K562 (cell line): ENCODE data around the gene FOXK2. TPM values are rescaled to one million over a fixed set of nuclear protein-coding genes. Genes with fewer than 3 reads are reported as not detected.
"Not testable (repeated sequence)": the region's sequence is repeated elsewhere in the genome, so short reads cannot be mapped to it uniquely, and the experiment has no call there.

Experiments
- ATAC-seq: fragments of 200-7000 bp; cut with Tn5 transposase; 3 replicates; pipeline ENCODE4 v1.9.1; 2020; ENCODE audit warnings: moderate library complexity
- BruUV-seq: library from RNA; stranded (reverse); fragments of 400-500 nt; replicated peaks from 2 replicates; lab custom pipeline; 2021; lab: Mats Ljungman, UMichigan
- CTCF ChIA-PET: fragments of 300-600 bp; formaldehyde crosslinking; extraction: SDS; loops from one replicate; lab custom pipeline; 2021; ENCODE audit warnings: low intra/inter-chr PET ratio; lab: Yijun Ruan, JAX
- POLR2A ChIA-PET: fragments of 300-600, 350-650 bp; sonication (Branson Sonifier 250); formaldehyde crosslinking; extraction: SDS; loops from one replicate; lab custom pipeline; 2021; ENCODE audit warnings: antibody characterized with exemption, inconsistent platforms; lab: Yijun Ruan, JAX
- DNase-seq, 4 experiments: peaks; one replicate each; pipeline versions ENCODE4 v3.0.0 to v3.0.0-alpha.2; 2011 to 2018; ENCODE audit warnings: low spot score in 3 of 4, mixed read lengths in 3 of 4; ENCODE audit errors: extremely low read depth in 1 of 4
- FAIRE-seq: peaks from 2 replicates; lab custom pipeline; 2011; peaks lifted over from hg19 to GRCh38; lab: Jason Lieb, UNC
- H2AFZ ChIP-seq: 2 replicates; pipeline ENCODE4 v1.6.0; 2011; ENCODE audit warnings: low read depth, low read length, control low read depth, inconsistent platforms
- H3K27ac ChIP-seq: fragments of 200-600 bp; 3 replicates; pipeline ENCODE4 v1.8.0; 2011; ENCODE audit warnings: low read depth, mild to moderate bottlenecking, control low read depth, inconsistent platforms, low read length, moderate library complexity, mixed read lengths; ENCODE audit errors: extremely low read depth
- H3K27me3 ChIP-seq, 2 experiments: fragments of 300-600 bp in 1 of 2; 2 replicates in 1 of 2; 3 replicates in 1 of 2; pipeline versions ENCODE4 v1.6.0 to v1.8.0; 2011; ENCODE audit warnings: inconsistent platforms in 2 of 2, low read length in 2 of 2, mild to moderate bottlenecking in 1 of 2, mixed read lengths in 1 of 2, moderate library complexity in 1 of 2; ENCODE audit not compliant: control insufficient read depth in 2 of 2, insufficient read depth in 2 of 2
- H3K36me3 ChIP-seq: fragments of 300-600 bp; 3 replicates; pipeline ENCODE4 v1.8.0; 2011; ENCODE audit warnings: mild to moderate bottlenecking, low read length, inconsistent platforms; ENCODE audit not compliant: control insufficient read depth, insufficient read depth
- H3K4me1 ChIP-seq, 2 experiments: fragments of 200-600 bp in 1 of 2; replicated peaks in 1 of 2; 2 replicates in 1 of 2; 3 replicates in 1 of 2; pipeline versions ENCODE4 v1.5.1 to v1.8.0; 2011; ENCODE audit warnings: inconsistent platforms in 2 of 2, low read length in 2 of 2, mild to moderate bottlenecking in 1 of 2, mixed read lengths in 1 of 2, moderate library complexity in 1 of 2; ENCODE audit not compliant: control insufficient read depth in 2 of 2, insufficient read depth in 2 of 2
- H3K4me2 ChIP-seq: 2 replicates; pipeline ENCODE4 v1.6.1; 2011; ENCODE audit warnings: low read length, control low read depth, inconsistent platforms, mixed read lengths; ENCODE audit not compliant: insufficient read depth
- H3K4me3 ChIP-seq: fragments of 200-600 bp; sonication (generic), shearing (Covaris generic); 2 replicates; pipeline ENCODE4 v1.5.1; 2016; ENCODE audit warnings: control low read depth, inconsistent platforms
- H3K79me2 ChIP-seq: fragments of 200-600 bp; 3 replicates; pipeline ENCODE4 v1.8.0; 2011; ENCODE audit warnings: low read length, inconsistent platforms; ENCODE audit not compliant: control insufficient read depth, insufficient read depth
- H3K9ac ChIP-seq, 2 experiments: 2 replicates each; pipeline versions ENCODE4 v1.6.0 to v1.6.1; 2011; ENCODE audit warnings: low read depth in 2 of 2, low read length in 2 of 2, control low read depth in 1 of 2, inconsistent platforms in 1 of 2, mild to moderate bottlenecking in 1 of 2, mixed read lengths in 1 of 2; ENCODE audit not compliant: insufficient read depth in 1 of 2
- H3K9me1 ChIP-seq: one replicate; pipeline ENCODE4 v1.6.0; 2011; ENCODE audit warnings: inconsistent platforms, mild to moderate bottlenecking, low read length, moderate library complexity; ENCODE audit not compliant: control insufficient read depth, insufficient read depth
- H3K9me3 ChIP-seq: replicated peaks from 2 replicates; pipeline ENCODE4 v1.5.1; 2011; ENCODE audit warnings: low read depth, low read length, inconsistent platforms; ENCODE audit not compliant: control insufficient read depth, insufficient read depth
- H4K20me1 ChIP-seq: replicated peaks from 2 replicates; pipeline ENCODE4 v1.6.1; 2011; ENCODE audit warnings: low read length, inconsistent platforms, mixed read lengths; ENCODE audit not compliant: control insufficient read depth, insufficient read depth
- ARNT ChIP-seq, 2 experiments: fragments of 450-650 bp; IDR thresholded peaks; 2 replicates each; pipeline ENCODE4 v1.6.1; 2016; ENCODE audit warnings: mild to moderate bottlenecking in 1 of 2
- ATF7 ChIP-seq: fragments of 450-650 bp; IDR thresholded peaks from 2 replicates; pipeline ENCODE4 v1.7.1; 2014; ENCODE audit warnings: mild to moderate bottlenecking, moderate library complexity
- FOSL1 ChIP-seq: fragments of 200-800 bp; sonication (Bioruptor generic); conservative IDR thresholded peaks from 2 replicates; pipeline ENCODE4 v1.6.1; 2016; ENCODE audit warnings: missing genetic modification characterization, missing compliant biosample characterization
- KDM4B ChIP-seq, 2 experiments: fragments of 450-650 bp in 1 of 2; sonication (generic) in 1 of 2; IDR thresholded peaks; 2 replicates each; pipeline ENCODE4 v1.6.1; 2016 to 2017; ENCODE audit warnings: borderline replicate concordance in 2 of 2, antibody characterized with exemption in 1 of 2, low read depth in 1 of 2, mild to moderate bottlenecking in 1 of 2
- MEF2D ChIP-seq: conservative IDR thresholded peaks from 2 replicates; pipeline ENCODE4 v1.6.1; 2016; ENCODE audit warnings: low read depth, missing genetic modification characterization, missing compliant biosample characterization
- ZNF280B ChIP-seq: fragments of 250-450 bp; sonication (Bioruptor Pico); IDR thresholded peaks from 2 replicates; pipeline ENCODE4 v1.5.1; 2021; ENCODE audit warnings: mild to moderate bottlenecking
- ZNF512 ChIP-seq: IDR thresholded peaks from 2 replicates; pipeline ENCODE4 v1.6.1; 2016; ENCODE audit warnings: missing genetic modification characterization, missing compliant biosample characterization
- WGBS: fragments of 100-300 bp; shearing (Covaris generic); methylation state at CpG from one replicate; pipeline ENCODE4 v1.1.6; 2016; ENCODE audit warnings: low coverage, mixed read lengths; ENCODE audit not compliant: insufficient coverage; ENCODE audit errors: missing lambda C conversion rate; 5-methylcytosine and 5-hydroxymethylcytosine counted together
- in situ Hi-C: fragments of 300-500 bp; cut with MboI; formaldehyde crosslinking; loops from 4 replicates; pipeline ENCODE4 v1.15.0; 2018; ENCODE audit warnings: inconsistent platforms, mixed read lengths
- intact Hi-C: fragments of 100-400 bp; cut with micrococcal nuclease; formaldehyde crosslinking; loops from 2 replicates; pipeline ENCODE4 v1.14.2; 2022
- polyA plus RNA-seq, 8 experiments: library from polyadenylated mRNA; depleted of rRNA in 4 of 8; stranded (reverse) in 5 of 8; unstranded in 3 of 8; fragments of >200 nt; fragmentation: Nextera tagmentation in 2 of 8; fragmentation: Illumina TruSeq in 1 of 8; extraction: Ambion mirVana in 2 of 8; extraction: Trizol in 1 of 8; gene quantifications; 2 replicates each; pipeline versions ENCODE4 v1.2.1 to v1.2.3, GENCODE V29; 2011 to 2014; ENCODE audit warnings: inconsistent platforms in 1 of 8, missing spikeins in 1 of 8
- total RNA-seq, 7 experiments: library from RNA; depleted of rRNA in 6 of 7; stranded (reverse); fragments of >200 nt in 6 of 7; fragmentation: Illumina TruSeq in 2 of 7; extraction: Trizol in 2 of 7; gene quantifications; 2 replicates each; pipeline versions ENCODE4 v1.2.1 to v1.2.3, GENCODE V29; 2011 to 2021; ENCODE audit warnings: low replicate concordance in 1 of 7

FOXK2 gene
- total and polyA plus RNA-seq, 9 of the 15 experiments (the other 6 are each of a cell fraction or from before 2014, with no cell fraction given), result 3.0 to 86.0 (median 44.1) TPM

- in situ Hi-C loops, result no loop called here
- Histone ChIP-seq H3K27me3 (no peaks in the 10 kb centered on the region), H3K79me2 (peaks cover 89% of the 10 kb centered on the region), H3K9me1 (peaks cover 8% of the 10 kb centered on the region), H4K20me1 (peaks cover 42% of the 10 kb centered on the region), H2AFZ (no peak overlapping the region), H3K36me3 (peaks cover 54% of the 10 kb centered on the region), H3K9me3 (no peaks in the 10 kb centered on the region), H3K27ac (no peak overlapping the region), H3K4me2 (no peak overlapping the region), H3K4me3 (no peak overlapping the region), H3K4me1 (peaks cover 5 to 26% of the 10 kb centered on the region in 2 experiments), H3K9ac (peak overlapping the region in 1 of 2 experiments; percentile 70; a peak in 1 of 4 replicates)
- FAIRE-seq (no peak), DNase-seq (no peak), ATAC-seq (no peak)
- intact Hi-C loops, result no loop called here
- TF ChIP-seq ARNT (IDR thresholded peaks at IDR 0.05) (no peak), ZNF512 (tag) (no peak), FOSL1 (tag) (no peak), MEF2D (no peak), KDM4B (IDR thresholded peaks at IDR 0.05; ENCODE audit: borderline replicate concordance in 2 of 2, low read depth in 1 of 2) (no peak), ATF7 (no peak), ZNF280B (CRISPR knock-in tag) (no peak)
- WGBS, result 92% methylated on average over 5 of the region's 9 CpGs
- POLR2A ChIA-PET, result no interaction called here
- CTCF ChIA-PET, result no interaction called here
- no TSS peak for BruUV-seq
Observed at GRCh38 chr17:82563318-82563717, 43.8 kb downstream of the FOXK2 start.

GRCh38 chr17:82563745-82564144, 44.2 kb downstream of the FOXK2 start:
- peaks cover 88% of the 10 kb centered on the region for H3K79me2 ChIP-seq
- POLR2A ChIA-PET, result interaction anchor here (0.6 kb wide), 1 partner anchor 45 kb away, joined by 3 read pairs; no protein-coding TSS in a partner anchor
- FAIRE-seq, H3K9me3 ChIP-seq, DNase-seq, H3K9me1 ChIP-seq, H2AFZ ChIP-seq, in situ Hi-C loops, CTCF ChIA-PET, BruUV-seq, H3K27ac ChIP-seq, H3K27me3 ChIP-seq, H3K4me3 ChIP-seq, ATAC-seq, H3K9ac ChIP-seq, H3K4me2 ChIP-seq, intact Hi-C loops: not testable (repeated sequence)
- WGBS, result 82% methylated on average over 4 of the region's 4 CpGs
- peaks cover 39% of the 10 kb centered on the region for H4K20me1 ChIP-seq
- peaks cover 5 to 22% of the 10 kb centered on the region in 2 experiments for H3K4me1 ChIP-seq
- H3K36me3 ChIP-seq, result peaks cover 56% of the 10 kb centered on the region
